SK-MEL-5 (cell line): ENCODE measurements around the gene ZFYVE9. TPM values are rescaled to one million over a fixed set of nuclear protein-coding genes. Genes with fewer than 3 reads are reported as not detected.

Source experiments
- DNase-seq: peaks from one replicate; pipeline ENCODE4 v3.0.0-alpha.2; 2016; ENCODE audit warnings: low read depth, low spot score
- in situ Hi-C: cut with HindIII; loops from 2 replicates; pipeline ENCODE4 v1.10.0; 2016; ENCODE audit warnings: low sequenced_read_pairs, high pct_unique_total_duplicates, low pct_unique_long_range_greater_than_20kb
- total RNA-seq: library from RNA; depleted of rRNA; stranded (reverse); fragments of >200 nt; shearing (Covaris generic); gene quantifications from 2 replicates; pipeline ENCODE4 v1.2.3, GENCODE V29; 2014

Gene ZFYVE9
- total RNA-seq, 1 experiment from 2014 or later, result 13.3 TPM

GRCh38 chr1:52264530-52265115, 122.7 kb downstream of the ZFYVE9 start:
- in situ Hi-C loops, result no loop called here
- DNase-seq, result no peak

DNA sequence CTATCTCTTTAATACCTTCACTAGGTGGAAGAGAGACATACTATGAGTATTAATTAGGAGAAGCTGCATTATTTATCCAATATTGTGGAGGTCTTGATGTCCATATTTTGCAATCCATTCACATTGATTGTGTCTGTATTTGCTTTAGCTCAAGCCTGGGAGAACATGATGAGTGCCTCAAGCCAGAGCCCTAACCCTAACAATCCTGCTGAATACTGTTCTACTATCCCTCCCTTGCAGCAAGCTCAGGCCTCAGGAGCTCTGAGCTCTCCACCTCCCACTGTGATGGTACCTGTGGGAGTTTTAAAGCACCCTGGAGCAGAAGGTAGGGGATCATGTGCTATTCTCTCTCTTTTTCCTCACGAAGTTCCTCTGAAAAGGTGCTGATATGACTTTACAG, 124.6 kb downstream of the ZFYVE9 start:
- in situ Hi-C loops, result no loop called here
- DNase-seq, result no peak

GRCh38 chr1:52268372-52268771, 126.5 kb downstream of the ZFYVE9 start:
- in situ Hi-C loops, result no loop called here
- DNase-seq, result peak; percentile 66

GRCh38 chr1:52281518-52281917, 139.6 kb downstream of the ZFYVE9 start:
- DNase-seq, result no peak
- in situ Hi-C loops, result no loop called here

- in situ Hi-C loops, result no loop called here
- DNase-seq, result no peak
These were observed 146.4 kb downstream of the ZFYVE9 start for GRCh38 chr1:52288286-52288685.

GRCh38 chr1:52294580-52294979, 152.7 kb downstream of the ZFYVE9 start:
- in situ Hi-C loops, result no loop called here
- DNase-seq, result no peak

GRCh38 chr1:52296345-52296744, 154.5 kb downstream of the ZFYVE9 start:
- in situ Hi-C loops, result no loop called here
- peak; percentile 75 for DNase-seq

DNA sequence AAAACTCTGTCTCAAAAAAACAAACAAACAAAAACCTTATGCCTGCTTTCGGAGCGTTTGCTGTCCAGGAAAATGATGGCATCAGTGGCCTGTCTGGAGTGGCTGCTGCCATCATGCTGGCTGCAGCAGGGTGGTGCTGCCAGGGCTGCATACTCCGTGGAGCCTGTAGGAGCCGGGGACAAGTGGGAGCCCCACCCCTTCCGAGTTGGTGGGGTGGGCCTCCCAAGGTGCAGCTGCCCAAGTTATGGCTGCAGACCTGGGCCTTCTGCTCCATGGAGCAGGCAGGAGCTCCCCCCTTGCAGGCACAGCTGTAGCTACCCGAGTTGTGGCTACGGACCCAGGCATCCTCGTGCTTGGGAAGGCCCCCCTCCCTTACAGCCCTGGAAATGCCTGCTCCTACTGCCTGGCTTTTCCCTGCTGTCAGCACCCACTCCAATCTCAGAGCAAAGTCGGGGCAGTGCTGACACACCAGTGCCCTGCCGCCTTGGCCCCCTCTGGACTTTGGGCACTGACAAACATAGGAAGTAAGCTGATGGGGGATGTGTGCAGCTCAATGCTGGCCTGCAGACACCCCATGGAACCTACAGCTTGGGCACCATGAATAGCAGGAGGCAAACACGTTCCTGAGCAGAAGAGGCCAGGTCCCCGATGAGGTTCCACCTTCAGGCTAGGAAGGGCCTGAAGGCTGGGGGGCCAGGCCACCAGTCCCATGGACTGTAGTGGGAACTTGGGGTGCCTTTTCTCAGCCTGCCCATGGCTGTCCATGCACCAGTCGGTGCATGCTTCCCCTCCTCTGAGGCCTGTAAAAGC, 163.7 kb downstream of the ZFYVE9 start:
- DNase-seq, result no peak
- in situ Hi-C loops, result loop anchor here (25.0 kb wide), 1 partner anchor 243 kb away; the partner anchor contains the start of genes BTF3L4 and TXNDC12

GRCh38 chr1:52306227-52307006, 164.5 kb downstream of the ZFYVE9 start:
- no peak for DNase-seq
- in situ Hi-C loops, result loop anchor here (25.0 kb wide), 1 partner anchor 244 kb away; the partner anchor contains the start of genes BTF3L4 and TXNDC12

- no peak for DNase-seq
- in situ Hi-C loops, result loop anchor here (25.0 kb wide), 1 partner anchor 259 kb away; the partner anchor contains the start of genes BTF3L4 and TXNDC12
These were observed 179.2 kb downstream of the ZFYVE9 start for GRCh38 chr1:52321061-52321460.

DNA sequence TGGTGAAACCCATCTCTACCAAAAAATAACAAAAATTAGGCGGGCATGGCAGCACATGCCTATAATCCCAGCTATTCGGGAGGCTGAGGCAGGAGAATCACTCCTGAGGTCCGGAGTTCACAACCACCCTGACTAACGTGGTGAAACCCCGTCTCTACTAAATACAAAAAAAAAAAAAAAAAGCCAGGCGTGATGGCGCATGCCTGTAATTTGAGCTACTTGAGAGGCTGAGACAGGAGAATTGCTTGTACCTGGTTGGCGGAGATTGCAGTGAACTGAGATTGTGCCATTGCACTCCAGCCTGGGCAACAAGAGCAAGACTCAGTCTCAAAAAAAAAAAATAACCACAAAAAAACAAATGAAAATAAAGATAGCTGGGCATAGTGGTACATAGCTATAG, 181.8 kb downstream of the ZFYVE9 start:
- DNase-seq, result no peak
- in situ Hi-C loops, result loop anchor here (25.0 kb wide), 1 partner anchor 261 kb away; the partner anchor contains the start of genes BTF3L4 and TXNDC12

- in situ Hi-C loops, result no loop called here
- no peak for DNase-seq
These were observed 183.9 kb downstream of the ZFYVE9 start for GRCh38 chr1:52325786-52326185.

DNA sequence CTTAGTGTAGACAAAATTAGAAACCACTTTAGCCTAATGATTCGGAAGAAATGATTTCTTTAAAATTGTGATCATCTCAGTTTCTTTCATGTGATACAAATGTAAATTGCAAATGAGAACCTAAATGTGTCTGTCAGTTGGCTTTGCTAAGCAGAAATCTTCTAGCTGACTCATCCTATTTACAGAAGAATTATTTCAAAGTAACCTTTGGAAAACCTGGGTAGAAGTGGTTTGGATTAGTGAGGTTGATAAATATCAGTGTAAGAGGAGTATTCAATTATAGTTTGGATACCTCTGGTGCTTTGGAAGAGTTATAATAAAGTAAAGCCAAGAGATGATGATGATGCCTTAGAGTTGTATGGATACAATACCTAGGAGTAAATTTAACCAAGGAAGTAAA, 186.7 kb downstream of the ZFYVE9 start:
- DNase-seq, result no peak
- in situ Hi-C loops, result no loop called here

DNA sequence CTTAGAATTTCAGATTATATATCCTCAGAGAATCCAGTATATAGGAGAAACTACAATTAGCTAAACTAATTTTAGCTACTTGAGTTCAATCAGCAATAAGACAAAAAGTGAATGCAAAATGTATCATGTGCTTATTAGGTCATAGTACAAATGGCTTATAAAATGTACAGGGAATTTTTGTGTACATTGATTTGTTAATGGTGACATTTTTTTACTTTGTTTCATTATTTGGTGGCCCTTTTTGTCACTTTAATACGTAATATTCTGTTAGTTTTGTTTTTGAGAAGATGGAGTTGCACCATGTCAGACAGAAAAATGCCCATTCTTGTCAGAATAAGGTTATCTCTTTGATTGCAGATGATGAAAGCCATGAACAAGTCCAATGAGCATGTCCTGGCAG, 190.5 kb downstream of the ZFYVE9 start:
- DNase-seq, result no peak
- in situ Hi-C loops, result no loop called here

GRCh38 chr1:52334906-52335528, 193.1 kb downstream of the ZFYVE9 start:
- no peak for DNase-seq
- in situ Hi-C loops, result no loop called here

DNA sequence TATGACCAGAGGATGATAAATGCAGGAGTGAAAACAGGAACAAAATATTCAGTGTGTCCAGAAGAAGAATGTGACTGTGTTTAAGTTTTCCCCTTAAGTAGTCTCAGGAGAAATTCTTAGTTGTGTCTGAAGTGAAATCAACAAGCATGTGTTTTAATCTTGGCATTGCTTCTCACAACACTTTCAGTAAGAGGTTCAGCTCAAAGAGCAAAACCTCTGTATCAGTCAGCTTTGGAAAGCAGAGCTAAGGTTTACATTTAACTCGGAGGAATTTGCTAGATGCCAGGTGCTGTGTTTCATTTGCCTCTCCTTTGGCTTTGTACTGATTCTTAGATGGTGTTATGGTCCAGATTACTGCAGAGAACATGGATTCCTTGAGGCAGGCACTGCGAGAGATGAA, 195.6 kb downstream of the ZFYVE9 start:
- in situ Hi-C loops, result no loop called here
- DNase-seq, result no peak

DNA sequence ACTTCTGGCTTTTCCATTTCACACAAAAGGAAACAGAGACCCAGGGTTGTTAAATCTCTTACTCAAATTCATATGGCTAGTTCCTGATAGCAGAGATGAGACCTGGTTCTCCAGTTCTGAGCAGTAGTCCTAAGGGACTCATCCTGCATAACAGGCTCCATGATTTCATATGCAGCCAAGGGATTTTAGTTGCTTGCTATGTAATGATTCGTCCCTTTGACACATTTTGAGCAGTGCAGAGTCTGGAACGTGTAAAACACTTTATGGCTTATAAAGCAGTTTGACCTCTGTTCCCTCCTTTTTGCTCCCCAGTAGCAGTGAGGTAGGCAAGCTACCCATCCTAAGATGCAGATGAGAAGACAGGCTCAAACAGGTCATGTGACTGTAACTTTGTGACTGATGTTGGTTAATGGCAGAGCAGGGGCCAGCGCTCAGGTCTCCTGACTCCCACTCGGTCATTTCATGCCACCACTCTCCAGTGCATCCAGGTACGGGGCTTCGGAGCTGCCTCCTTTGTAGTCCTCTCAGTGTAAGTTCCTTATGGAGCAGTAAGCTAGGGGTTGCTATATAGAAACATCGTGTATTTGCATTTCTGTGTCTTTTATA, 199.9 kb downstream of the ZFYVE9 start:
- in situ Hi-C loops, result no loop called here
- DNase-seq, result no peak
